Testis (tissue), 2 donors: ENCODE results near the gene FLACC1.

Experiments used
- POLR2A ChIP-seq: fragments of 450-650 bp; IDR thresholded peaks from one replicate; pipeline ENCODE4 v1.6.1; 2017; ENCODE audit warnings: antibody characterized with exemption, mild to moderate bottlenecking, moderate library complexity
- TF ChIP-seq, protein P1 (sequence below), 3 experiments: fragments of 450-650 bp in 2 of 3; fragments of 200-600 bp in 1 of 3; sonication (generic) in 1 of 3; IDR thresholded peaks; one replicate each; pipeline ENCODE4 v1.5.1; 2016 to 2019; ENCODE audit warnings: antibody characterized with exemption in 3 of 3, mild to moderate bottlenecking in 2 of 3, moderate library complexity in 1 of 3

DNA sequence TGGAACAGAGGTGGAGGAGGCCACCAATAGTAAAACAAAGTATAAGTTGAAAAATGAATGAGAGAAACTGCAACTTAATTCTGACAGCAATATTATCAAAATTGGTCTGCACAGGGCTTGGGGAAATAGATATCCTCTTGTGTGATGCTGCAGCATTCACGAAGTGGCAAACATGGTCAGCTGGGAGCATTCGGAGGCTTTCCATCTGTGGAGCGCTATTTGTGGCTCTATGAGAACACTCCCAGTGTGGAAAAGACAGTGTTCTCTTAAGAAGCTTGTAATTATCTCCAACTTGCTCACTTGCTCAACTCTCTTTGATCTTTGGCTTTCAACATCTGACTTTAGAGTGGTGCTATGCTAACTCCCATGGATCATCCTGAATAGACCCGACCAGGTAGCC lies 3.1 kb upstream of the FLACC1 start:
- TF ChIP-seq, protein P1, sequence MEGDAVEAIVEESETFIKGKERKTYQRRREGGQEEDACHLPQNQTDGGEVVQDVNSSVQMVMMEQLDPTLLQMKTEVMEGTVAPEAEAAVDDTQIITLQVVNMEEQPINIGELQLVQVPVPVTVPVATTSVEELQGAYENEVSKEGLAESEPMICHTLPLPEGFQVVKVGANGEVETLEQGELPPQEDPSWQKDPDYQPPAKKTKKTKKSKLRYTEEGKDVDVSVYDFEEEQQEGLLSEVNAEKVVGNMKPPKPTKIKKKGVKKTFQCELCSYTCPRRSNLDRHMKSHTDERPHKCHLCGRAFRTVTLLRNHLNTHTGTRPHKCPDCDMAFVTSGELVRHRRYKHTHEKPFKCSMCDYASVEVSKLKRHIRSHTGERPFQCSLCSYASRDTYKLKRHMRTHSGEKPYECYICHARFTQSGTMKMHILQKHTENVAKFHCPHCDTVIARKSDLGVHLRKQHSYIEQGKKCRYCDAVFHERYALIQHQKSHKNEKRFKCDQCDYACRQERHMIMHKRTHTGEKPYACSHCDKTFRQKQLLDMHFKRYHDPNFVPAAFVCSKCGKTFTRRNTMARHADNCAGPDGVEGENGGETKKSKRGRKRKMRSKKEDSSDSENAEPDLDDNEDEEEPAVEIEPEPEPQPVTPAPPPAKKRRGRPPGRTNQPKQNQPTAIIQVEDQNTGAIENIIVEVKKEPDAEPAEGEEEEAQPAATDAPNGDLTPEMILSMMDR (IDR thresholded peaks at IDR 0.05), result no peak
- TF ChIP-seq POLR2A, result no peak
